OCI-LY3 (cell line): ENCODE results near the gene MFNG.

Source experiments
- H2AFZ ChIP-seq: fragments of 200-600, 300-600 bp; shearing (Covaris generic); 2 replicates; pipeline ENCODE4 v1.6.0; 2014; ENCODE audit warnings: antibody characterized with exemption, low read depth, low read length
- H3K27ac ChIP-seq: fragments of 200-600, 300-600 bp; sonication (generic); 2 replicates; pipeline ENCODE4 v1.5.1; 2014; ENCODE audit warnings: mild to moderate bottlenecking, low read length, moderate library complexity, mixed read lengths
- H3K27me3 ChIP-seq: fragments of 200-600, 300-600 bp; sonication (generic); 2 replicates; pipeline ENCODE4 v1.6.1; 2014; ENCODE audit warnings: low read depth, low read length, mixed read lengths
- H3K36me3 ChIP-seq: fragments of 200-600, 300-600 bp; sonication (generic); replicated peaks from 2 replicates; pipeline ENCODE3; 2014; ENCODE audit warnings: low read depth, low read length, mixed read lengths
- H3K4me1 ChIP-seq: fragments of 300-600, 200-600 bp; sonication (generic); 2 replicates; pipeline ENCODE4 v1.6.1; 2014; ENCODE audit warnings: low read length, mixed read lengths
- H3K4me2 ChIP-seq: fragments of 200-600, 300-600 bp; sonication (generic); 2 replicates; pipeline ENCODE4 v1.6.1; 2014; ENCODE audit warnings: low read length, mixed read lengths
- H3K4me3 ChIP-seq: fragments of 300-600, 200-600 bp; sonication (generic); 2 replicates; pipeline ENCODE4 v1.5.1; 2014; ENCODE audit warnings: antibody characterized with exemption, mild to moderate bottlenecking, low read length, moderate library complexity
- H3K79me2 ChIP-seq: fragments of 300-600, 200-600 bp; shearing (Covaris generic); 2 replicates; pipeline ENCODE4 v1.6.1; 2014; ENCODE audit warnings: mild to moderate bottlenecking, low read length, mixed read lengths
- H3K9ac ChIP-seq: fragments of 300-600, 200-600 bp; shearing (Covaris generic); 2 replicates; pipeline ENCODE4 v1.6.0; 2014; ENCODE audit warnings: mild to moderate bottlenecking, low read length, moderate library complexity
- H3K9me3 ChIP-seq: fragments of 200-600, 300-600 bp; shearing (Covaris generic); 2 replicates; pipeline ENCODE4 v1.6.1; 2014; ENCODE audit warnings: low read length, mixed read lengths; ENCODE audit not compliant: insufficient read depth
- H4K20me1 ChIP-seq: fragments of 200-600, 300-600 bp; sonication (generic); 2 replicates; pipeline ENCODE4 v1.6.1; 2016; ENCODE audit warnings: low read length, mixed read lengths; ENCODE audit not compliant: insufficient read depth
- CTCF ChIP-seq: fragments of 200-600, 300-600 bp; sonication (generic); IDR thresholded peaks from 2 replicates; pipeline ENCODE4 v1.5.1; 2014; ENCODE audit warnings: antibody characterized with exemption, low read length, low read depth
- EZH2phosphoT487 ChIP-seq: fragments of 200-600 bp; shearing (Covaris generic); IDR thresholded peaks from 2 replicates; pipeline ENCODE4 v1.6.1; 2018; ENCODE audit warnings: antibody characterized with exemption, mixed run types, low read depth

The MFNG gene

GRCh38 chr22:37500745-37501609 lies 14.8 kb upstream of the MFNG start:
- H3K4me2 ChIP-seq: no peak overlapping the region
- H3K4me1 ChIP-seq: peaks cover 8% of the 10 kb centered on the region
- H3K27ac ChIP-seq: no peak overlapping the region

GRCh38 chr22:37499789-37500540 lies 13.8 kb upstream of the MFNG start:
- Histone ChIP-seq H3K9ac (no peak overlapping the region), H3K79me2 (no peaks in the 10 kb centered on the region), H2AFZ (no peak overlapping the region), H3K27me3 (peaks cover 35% of the 10 kb centered on the region), H3K9me3 (no peaks in the 10 kb centered on the region), H3K27ac (no peak overlapping the region), H3K4me3 (no peak overlapping the region), H3K4me2 (no peak overlapping the region), H3K36me3 (no peaks in the 10 kb centered on the region), H3K4me1 (peaks cover 8% of the 10 kb centered on the region), H4K20me1 (no peaks in the 10 kb centered on the region)
- TF ChIP-seq EZH2phosphoT487 (no peak), CTCF (no peak)

More at GRCh38 chr22:37500745-37501609, 14.8 kb upstream of the MFNG start:
- Histone ChIP-seq H3K79me2 (no peaks in the 10 kb centered on the region), H4K20me1 (no peaks in the 10 kb centered on the region), H3K27me3 (peaks cover 33% of the 10 kb centered on the region), H3K9me3 (no peaks in the 10 kb centered on the region), H3K4me3 (no peak overlapping the region), H3K36me3 (no peaks in the 10 kb centered on the region), H2AFZ (no peak overlapping the region), H3K9ac (no peak overlapping the region)
- TF ChIP-seq CTCF (no peak), EZH2phosphoT487 (no peak)

- TF ChIP-seq EZH2phosphoT487 (no peak), CTCF (no peak)
- no peak overlapping the region for H3K4me2 ChIP-seq
- peaks cover 36% of the 10 kb centered on the region for H3K27me3 ChIP-seq
Measured at GRCh38 chr22:37499027-37499707, 13.0 kb upstream of the MFNG start.

More at GRCh38 chr22:37499027-37499707, 13.0 kb upstream of the MFNG start:
- no peak overlapping the region for H3K27ac ChIP-seq
- peaks cover 12% of the 10 kb centered on the region for H3K4me1 ChIP-seq
- H2AFZ ChIP-seq: no peak overlapping the region
- H3K79me2 ChIP-seq: no peaks in the 10 kb centered on the region
- no peaks in the 10 kb centered on the region for H4K20me1 ChIP-seq
- H3K4me3 ChIP-seq: no peak overlapping the region
- H3K9me3 ChIP-seq: no peaks in the 10 kb centered on the region
- no peaks in the 10 kb centered on the region for H3K36me3 ChIP-seq
- no peak overlapping the region for H3K9ac ChIP-seq
